RWPE1 (cell line): ENCODE results near the gene PEX12.
"Not testable (repeated sequence)": the region's sequence is repeated elsewhere in the genome, so short reads cannot be mapped to it uniquely, and the experiment has no call there.

Experiments
- CTCF ChIA-PET: fragments of 350-600 bp; sonication (Branson Sonifier 250); formaldehyde crosslinking; extraction: SDS; loops from one replicate; lab custom pipeline; 2021; lab: Yijun Ruan, JAX
- POLR2A ChIA-PET: fragments of 400-600 bp; formaldehyde crosslinking; extraction: SDS; loops from one replicate; lab custom pipeline; 2020; ENCODE audit warnings: antibody characterized with exemption; ENCODE audit not compliant: low non-redundant PET; lab: Yijun Ruan, JAX
- DNase-seq: peaks from one replicate; pipeline ENCODE4 v3.0.0; 2012; ENCODE audit warnings: low spot score
- H3K27ac ChIP-seq: fragments of 450-650 bp; 2 replicates; pipeline ENCODE4 v1.5.1; 2017
- TF ChIP-seq, protein P1 (sequence below): fragments of 450-650 bp; conservative IDR thresholded peaks from 2 replicates; pipeline ENCODE4 v1.5.1; 2017; ENCODE audit warnings: low read depth, mild to moderate bottlenecking

Gene PEX12

DNA sequence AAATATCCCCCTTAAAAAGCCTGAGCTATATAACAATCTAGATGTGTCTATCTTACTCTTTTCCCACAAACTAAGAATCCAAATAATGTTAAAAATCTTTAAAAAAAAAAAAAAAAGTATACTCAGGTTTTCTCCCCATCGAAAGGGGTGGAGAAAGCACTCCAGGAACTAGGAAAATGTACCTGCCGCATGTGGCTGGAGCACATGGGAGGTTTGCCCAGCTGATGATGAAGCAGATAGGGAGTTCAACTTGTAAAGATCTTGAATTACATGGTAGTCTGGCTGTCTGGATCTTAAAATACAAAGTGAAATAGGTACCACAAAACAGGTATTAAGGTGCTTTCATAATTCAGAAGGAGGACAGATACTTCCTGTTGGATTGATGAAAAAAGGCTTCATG lies 9.0 kb downstream of the PEX12 start:
- CTCF ChIA-PET: no interaction called here

DNA sequence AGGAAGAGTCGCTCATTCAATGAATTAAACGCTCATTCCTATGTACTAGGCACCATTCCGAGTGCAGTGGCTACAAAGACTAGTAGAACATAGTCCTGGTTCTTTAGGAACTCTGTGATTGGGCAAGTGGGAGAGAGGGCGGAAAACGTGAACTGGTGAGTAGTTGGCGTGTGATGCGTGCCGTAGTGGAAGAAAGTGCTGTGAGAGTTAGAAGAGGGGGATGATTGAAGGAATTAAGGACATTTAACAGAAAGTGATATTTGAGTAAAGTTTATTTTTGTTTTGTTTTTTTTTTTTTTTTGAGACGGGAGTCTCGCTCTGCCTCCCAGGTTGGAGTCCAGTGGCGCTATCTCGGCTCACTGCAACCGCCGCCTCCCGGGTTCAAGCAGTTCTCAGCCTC lies 9.8 kb downstream of the PEX12 start:
- TF ChIP-seq, protein P1, sequence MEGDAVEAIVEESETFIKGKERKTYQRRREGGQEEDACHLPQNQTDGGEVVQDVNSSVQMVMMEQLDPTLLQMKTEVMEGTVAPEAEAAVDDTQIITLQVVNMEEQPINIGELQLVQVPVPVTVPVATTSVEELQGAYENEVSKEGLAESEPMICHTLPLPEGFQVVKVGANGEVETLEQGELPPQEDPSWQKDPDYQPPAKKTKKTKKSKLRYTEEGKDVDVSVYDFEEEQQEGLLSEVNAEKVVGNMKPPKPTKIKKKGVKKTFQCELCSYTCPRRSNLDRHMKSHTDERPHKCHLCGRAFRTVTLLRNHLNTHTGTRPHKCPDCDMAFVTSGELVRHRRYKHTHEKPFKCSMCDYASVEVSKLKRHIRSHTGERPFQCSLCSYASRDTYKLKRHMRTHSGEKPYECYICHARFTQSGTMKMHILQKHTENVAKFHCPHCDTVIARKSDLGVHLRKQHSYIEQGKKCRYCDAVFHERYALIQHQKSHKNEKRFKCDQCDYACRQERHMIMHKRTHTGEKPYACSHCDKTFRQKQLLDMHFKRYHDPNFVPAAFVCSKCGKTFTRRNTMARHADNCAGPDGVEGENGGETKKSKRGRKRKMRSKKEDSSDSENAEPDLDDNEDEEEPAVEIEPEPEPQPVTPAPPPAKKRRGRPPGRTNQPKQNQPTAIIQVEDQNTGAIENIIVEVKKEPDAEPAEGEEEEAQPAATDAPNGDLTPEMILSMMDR: no peak
- ChIA-PET CTCF (no interaction called here), POLR2A (interaction anchor here (0.6 to 0.7 kb wide), 2 partner anchors 9 to 10 kb away, joined by 3 read pairs; partner anchors contain the start of gene PEX12)
- peak; percentile 61 for DNase-seq
- peak overlapping the region; percentile 77 for H3K27ac ChIP-seq

More for the DNA sequence above, 9.0 kb downstream of the PEX12 start:
- DNase-seq: no peak
- TF ChIP-seq, protein P1: no peak
- POLR2A ChIA-PET: no interaction called here
- H3K27ac ChIP-seq: no peak overlapping the region

DNA sequence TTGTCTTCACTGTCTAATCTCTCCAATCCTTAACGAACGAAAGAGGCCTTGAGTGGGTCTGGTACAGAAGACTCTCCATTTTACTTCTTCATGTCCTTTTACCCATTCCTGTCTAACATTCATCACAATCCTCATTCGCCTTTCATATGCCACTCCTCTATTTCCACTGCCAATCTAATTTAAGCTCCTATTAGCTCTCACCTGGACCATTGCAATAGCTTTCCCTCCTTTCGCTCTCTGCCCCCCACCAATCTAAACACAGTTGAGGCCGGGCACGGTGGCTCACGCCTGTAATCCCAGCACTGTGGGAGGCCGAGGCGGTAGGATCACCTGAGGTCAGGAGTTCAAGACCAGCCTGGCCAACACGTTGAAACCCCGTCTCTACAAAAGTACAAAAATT lies 11.4 kb downstream of the PEX12 start:
- CTCF ChIA-PET: no interaction called here
- POLR2A ChIA-PET: no interaction called here
- H3K27ac ChIP-seq: peak overlapping the region; percentile 77
- TF ChIP-seq, protein P1: no peak
- no peak for DNase-seq

DNA sequence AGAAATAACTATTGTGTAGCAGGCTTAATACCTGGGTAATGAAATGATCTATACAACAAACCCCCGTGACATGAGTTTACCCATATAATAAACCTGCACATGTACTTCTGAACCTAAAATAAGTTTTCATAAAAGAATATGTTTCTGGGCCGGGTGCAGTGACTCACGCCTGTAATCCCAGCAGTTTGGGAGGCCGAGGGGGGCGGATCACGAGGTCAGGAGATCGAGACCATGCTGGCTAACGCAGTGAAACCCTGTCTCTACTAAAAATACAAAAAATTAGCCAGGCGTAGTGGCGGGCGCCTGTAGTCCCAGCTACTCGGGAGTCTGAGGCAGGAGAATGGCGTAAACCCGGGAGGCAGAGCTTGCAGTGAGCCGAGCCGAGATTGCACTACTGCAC lies 15.2 kb downstream of the PEX12 start:
- POLR2A ChIA-PET, DNase-seq, H3K27ac ChIP-seq: not testable (repeated sequence)
- CTCF ChIA-PET: interaction anchor here (0.6 to 0.7 kb wide), 2 partner anchors 98 to 1166 kb away, joined by 4 to 6 read pairs; no protein-coding TSS in a partner anchor

DNA sequence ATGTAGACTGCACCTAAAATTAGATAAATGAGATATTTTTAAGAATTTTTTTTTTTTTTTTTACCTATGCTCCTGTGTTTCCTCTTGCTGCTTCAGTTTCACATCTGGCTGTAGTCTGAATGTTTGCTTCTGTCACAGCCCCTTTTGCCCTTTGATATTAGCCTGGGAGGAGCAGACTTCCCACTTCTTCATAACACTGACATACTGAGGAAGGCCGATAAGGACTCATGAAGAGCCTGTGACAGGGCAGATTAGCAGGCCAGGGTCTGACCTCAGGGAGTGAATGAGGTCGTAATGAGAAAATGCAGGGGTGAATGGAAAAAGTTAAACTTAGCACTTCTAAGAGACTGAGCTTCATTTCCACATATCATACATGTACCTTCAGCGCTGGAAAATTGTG lies 17.7 kb downstream of the PEX12 start, which contains the start of gene SLFN14:
Gene SLFN14, minus strand, starts transcription at position 117 of the 400 bp plus-strand sequence. CDS start 2,757 bp downstream, outside the sequence.
- TF ChIP-seq, protein P1: no peak
- ChIA-PET POLR2A (no interaction called here), CTCF (no interaction called here)
- no peak within 1 kb of the TSS for H3K27ac ChIP-seq
- no peak for DNase-seq

DNA sequence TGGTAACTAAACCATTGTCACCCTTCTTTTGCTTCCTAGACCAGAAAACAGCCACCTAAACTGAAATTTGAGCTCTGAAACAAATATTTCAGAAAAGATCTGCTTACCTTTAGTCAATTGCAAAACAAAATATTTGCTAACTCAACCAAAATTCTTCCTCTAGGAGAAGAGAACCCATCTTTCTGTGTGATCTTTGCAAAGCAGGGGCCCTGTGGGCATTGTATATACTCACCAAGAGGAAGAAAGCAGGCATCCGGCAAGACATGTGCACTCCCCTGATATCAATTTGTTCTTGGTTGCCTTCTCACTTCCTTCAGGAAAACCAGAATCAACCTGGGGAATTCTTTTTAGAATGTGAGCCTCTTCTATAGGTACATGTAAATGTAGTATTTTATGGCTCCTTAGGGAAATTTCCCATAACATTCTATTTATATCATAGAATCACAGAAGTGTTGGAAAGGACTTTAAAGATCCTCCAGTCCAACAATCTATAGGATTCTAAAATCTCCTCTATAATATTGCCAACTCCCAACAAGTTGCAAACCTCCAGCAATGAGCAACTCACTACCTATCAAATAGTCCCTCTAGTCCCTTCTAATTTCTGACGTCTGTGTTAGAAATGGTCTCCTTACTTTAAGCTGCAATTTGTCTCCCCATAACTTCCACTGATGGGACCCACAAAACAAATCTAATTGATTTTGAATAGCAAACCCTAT lies 18.7 kb downstream of the PEX12 start:
- no peak overlapping the region for H3K27ac ChIP-seq
- POLR2A ChIA-PET: no interaction called here
- CTCF ChIA-PET: no interaction called here
- TF ChIP-seq, protein P1: no peak
- DNase-seq: no peak

DNA sequence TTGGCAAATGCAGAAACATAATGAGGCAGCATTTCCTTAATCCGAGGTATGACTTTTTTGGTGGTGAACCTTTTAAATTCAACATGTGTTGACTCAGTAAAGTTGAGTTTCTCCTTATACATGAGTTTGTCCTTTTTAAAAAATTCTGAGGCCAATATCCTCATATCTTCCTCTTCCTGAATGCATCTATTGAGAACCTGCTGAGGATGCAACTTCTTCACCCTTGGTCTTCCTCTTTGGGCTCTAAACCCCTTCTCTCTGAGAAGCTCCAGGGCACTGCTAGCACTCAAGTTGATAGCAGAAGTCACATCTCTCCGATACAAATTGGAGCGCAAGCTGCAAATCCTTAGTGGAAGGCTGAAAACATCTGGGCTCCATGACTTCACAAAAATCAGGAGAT lies 21.0 kb downstream of the PEX12 start:
- ChIA-PET POLR2A (no interaction called here), CTCF (interaction anchor here (0.6 kb wide), 1 partner anchor 165 kb away, joined by 3 read pairs; no protein-coding TSS in a partner anchor)
- no peak overlapping the region for H3K27ac ChIP-seq
- TF ChIP-seq, protein P1: no peak
- no peak for DNase-seq
